Fibroblast of lung (primary cell): Measurements from ENCODE around the gene CFAP161. TPM values are rescaled to one million over a fixed set of nuclear protein-coding genes. Genes with fewer than 3 reads are reported as not detected.
"Not testable (repeated sequence)": the region's sequence is repeated elsewhere in the genome, so short reads cannot be mapped to it uniquely, and the experiment has no call there.

Experiments
- DNase-seq, 2 donors: peaks; one replicate each; pipeline versions ENCODE4 v3.0.0 to v3.0.0-alpha.2; 2010; ENCODE audit warnings: low read depth in 2 of 2
- H2AFZ ChIP-seq: 2 replicates; pipeline ENCODE4 v1.5.1; 2012; ENCODE audit warnings: low read length, control low read depth, inconsistent platforms
- H3K27ac ChIP-seq: 2 replicates; pipeline ENCODE4 v1.5.1; 2011; ENCODE audit warnings: low read length, control low read depth; ENCODE audit not compliant: insufficient read depth
- H3K27me3 ChIP-seq: 2 replicates; pipeline ENCODE4 v1.5.1; 2011; ENCODE audit warnings: mild to moderate bottlenecking, low read length; ENCODE audit not compliant: control insufficient read depth, insufficient read depth
- H3K36me3 ChIP-seq: 2 replicates; pipeline ENCODE4 v1.5.1; 2011; ENCODE audit warnings: low read length; ENCODE audit not compliant: control insufficient read depth, insufficient read depth
- H3K4me1 ChIP-seq: 2 replicates; pipeline ENCODE4 v1.5.1; 2011; ENCODE audit warnings: low read length; ENCODE audit not compliant: control insufficient read depth, insufficient read depth; ENCODE audit errors: extremely low read depth
- H3K4me2 ChIP-seq: 2 replicates; pipeline ENCODE4 v1.5.1; 2011; ENCODE audit warnings: low read length, control low read depth; ENCODE audit not compliant: insufficient read depth; ENCODE audit errors: extremely low read depth
- H3K4me3 ChIP-seq, 4 experiments: fragments of 200-600 bp in 1 of 4; sonication (generic) in 1 of 4; replicated peaks in 1 of 4; 2 replicates each; pipeline ENCODE4 v1.5.1; 2011 to 2016; ENCODE audit warnings: low read length in 4 of 4, low read depth in 3 of 4, mild to moderate bottlenecking in 3 of 4, control low read depth in 2 of 4, inconsistent platforms in 1 of 4, mixed read lengths in 1 of 4; ENCODE audit not compliant: insufficient read depth in 1 of 4; ENCODE audit errors: control extremely low read depth in 1 of 4
- H3K79me2 ChIP-seq: 2 replicates; pipeline ENCODE4 v1.5.1; 2012; ENCODE audit warnings: mild to moderate bottlenecking, low read length, inconsistent platforms; ENCODE audit not compliant: control insufficient read depth, insufficient read depth
- H3K9ac ChIP-seq: 2 replicates; pipeline ENCODE4 v1.5.1; 2011; ENCODE audit warnings: mild to moderate bottlenecking, low read length, control low read depth; ENCODE audit not compliant: insufficient read depth
- H3K9me3 ChIP-seq: 2 replicates; pipeline ENCODE4 v1.5.1; 2012; ENCODE audit warnings: low read depth, low read length; ENCODE audit not compliant: control insufficient read depth, insufficient read depth
- H4K20me1 ChIP-seq: 2 replicates; pipeline ENCODE4 v1.5.1; 2011; ENCODE audit warnings: low read length; ENCODE audit not compliant: control insufficient read depth, insufficient read depth; ENCODE audit errors: extremely low read depth
- EZH2 ChIP-seq: IDR thresholded peaks from 2 replicates; pipeline ENCODE4 v1.5.1; 2012; ENCODE audit warnings: low read length, control low read depth, mild to moderate bottlenecking; ENCODE audit errors: missing control alignments
- polyA plus RNA-seq, 2 donors: library from polyadenylated mRNA; depleted of rRNA in 1 of 2; stranded (reverse) in 1 of 2; unstranded in 1 of 2; fragments of >200 nt; gene quantifications; 2 replicates each; pipeline ENCODE4 v1.2.1, GENCODE V29; 2011 to 2012; ENCODE audit warnings: missing spikeins in 1 of 2
- total RNA-seq: library from RNA; depleted of rRNA; stranded (reverse); fragments of >200 nt; gene quantifications from 2 replicates; pipeline ENCODE4 v1.2.1, GENCODE V29; 2014
- TF ChIP-seq, protein P1 (sequence below), 2 donors: IDR thresholded peaks in 1 of 2; conservative IDR thresholded peaks in 1 of 2; 1 replicate in 1 of 2; 2 replicates in 1 of 2; pipeline ENCODE4 v1.5.1; 2011 to 2012; ENCODE audit warnings: low read length in 2 of 2, control low read depth in 1 of 2, inconsistent platforms in 1 of 2, low read depth in 1 of 2, mild to moderate bottlenecking in 1 of 2

CFAP161 gene
- total and polyA plus RNA-seq, 2 donors (not counting 1 experiment from before 2014, with no cell fraction given), result 0.17 TPM; not detected in 1

DNA sequence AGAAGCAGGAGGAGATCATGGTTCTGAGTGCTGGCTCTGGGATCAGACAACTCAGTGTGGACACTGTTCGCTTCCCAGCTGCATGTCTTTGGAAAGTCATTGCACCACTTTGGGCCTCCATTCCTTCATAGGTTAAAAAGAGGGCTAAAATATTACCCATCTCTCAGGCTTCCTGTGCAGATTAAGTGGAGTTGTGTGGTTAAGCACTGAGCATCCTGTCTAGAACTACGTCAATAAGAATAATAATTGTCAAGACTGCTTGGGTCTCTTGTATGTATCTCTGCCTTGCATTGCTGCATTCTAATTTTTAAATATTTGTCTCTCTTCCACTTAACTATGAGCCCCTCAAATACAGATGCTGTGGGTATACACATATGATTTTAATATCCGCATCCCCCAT is 22.3 kb downstream of the CFAP161 start:
- H3K27ac ChIP-seq, result no peak overlapping the region

GRCh38 chr15:81157195-81157938 is 23.3 kb downstream of the CFAP161 start:
- H3K79me2 ChIP-seq, result no peaks in the 10 kb centered on the region
- peaks cover 21% of the 10 kb centered on the region for H3K4me1 ChIP-seq
- H3K4me3 ChIP-seq, result no peak overlapping the region
- DNase-seq, result peak in 1 of 2 donors; percentile 48
- no peaks in the 10 kb centered on the region for H4K20me1 ChIP-seq
- no peak overlapping the region for H3K27ac ChIP-seq
- no peak overlapping the region for H3K9ac ChIP-seq
- no peak overlapping the region for H2AFZ ChIP-seq
- peak overlapping the region; percentile 26 for H3K4me2 ChIP-seq
- no peaks in the 10 kb centered on the region for H3K27me3 ChIP-seq
- TF ChIP-seq, protein P1, sequence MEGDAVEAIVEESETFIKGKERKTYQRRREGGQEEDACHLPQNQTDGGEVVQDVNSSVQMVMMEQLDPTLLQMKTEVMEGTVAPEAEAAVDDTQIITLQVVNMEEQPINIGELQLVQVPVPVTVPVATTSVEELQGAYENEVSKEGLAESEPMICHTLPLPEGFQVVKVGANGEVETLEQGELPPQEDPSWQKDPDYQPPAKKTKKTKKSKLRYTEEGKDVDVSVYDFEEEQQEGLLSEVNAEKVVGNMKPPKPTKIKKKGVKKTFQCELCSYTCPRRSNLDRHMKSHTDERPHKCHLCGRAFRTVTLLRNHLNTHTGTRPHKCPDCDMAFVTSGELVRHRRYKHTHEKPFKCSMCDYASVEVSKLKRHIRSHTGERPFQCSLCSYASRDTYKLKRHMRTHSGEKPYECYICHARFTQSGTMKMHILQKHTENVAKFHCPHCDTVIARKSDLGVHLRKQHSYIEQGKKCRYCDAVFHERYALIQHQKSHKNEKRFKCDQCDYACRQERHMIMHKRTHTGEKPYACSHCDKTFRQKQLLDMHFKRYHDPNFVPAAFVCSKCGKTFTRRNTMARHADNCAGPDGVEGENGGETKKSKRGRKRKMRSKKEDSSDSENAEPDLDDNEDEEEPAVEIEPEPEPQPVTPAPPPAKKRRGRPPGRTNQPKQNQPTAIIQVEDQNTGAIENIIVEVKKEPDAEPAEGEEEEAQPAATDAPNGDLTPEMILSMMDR (conservative IDR thresholded peaks at IDR 0.05 in 1 of 2, IDR thresholded peaks at IDR 0.05 in 1 of 2; ENCODE audit: low read depth in 1 of 2, low read length in 2 of 2), result no peak
- no peak for TF ChIP-seq EZH2
- H3K9me3 ChIP-seq, result no peaks in the 10 kb centered on the region
- no peaks in the 10 kb centered on the region for H3K36me3 ChIP-seq

More for the DNA sequence above, 22.3 kb downstream of the CFAP161 start:
- Histone ChIP-seq H3K9ac (no peak overlapping the region), H3K36me3 (no peaks in the 10 kb centered on the region), H2AFZ (no peak overlapping the region), H3K4me3 (no peak overlapping the region), H3K9me3 (no peaks in the 10 kb centered on the region), H3K4me2 (no peak overlapping the region), H3K4me1 (peaks cover 20% of the 10 kb centered on the region), H3K27me3 (no peaks in the 10 kb centered on the region), H3K79me2 (no peaks in the 10 kb centered on the region), H4K20me1 (no peaks in the 10 kb centered on the region)
- TF ChIP-seq, protein P1 (conservative IDR thresholded peaks at IDR 0.05 in 1 of 2, IDR thresholded peaks at IDR 0.05 in 1 of 2; ENCODE audit: low read depth in 1 of 2, low read length in 2 of 2), result no peak
- TF ChIP-seq EZH2, result no peak
- DNase-seq, result no peak

DNA sequence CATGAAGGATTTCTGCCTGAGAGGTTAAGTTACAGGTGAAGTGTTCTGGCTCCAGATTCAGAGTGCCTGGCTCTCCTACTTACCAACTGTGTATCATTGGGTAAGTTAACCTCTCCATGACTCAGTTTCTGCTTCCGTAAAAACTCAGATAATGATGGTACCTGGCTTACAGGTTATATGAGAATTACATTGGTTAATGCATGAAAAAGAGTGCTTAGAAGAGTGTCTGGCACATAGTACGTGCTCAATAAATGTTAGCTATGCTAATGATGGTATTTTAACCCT is 23.8 kb downstream of the CFAP161 start:
- H3K4me1 ChIP-seq, result peaks cover 21% of the 10 kb centered on the region
- H3K27ac ChIP-seq, result no peak overlapping the region
- no peak overlapping the region for H3K9ac ChIP-seq
- no peaks in the 10 kb centered on the region for H3K36me3 ChIP-seq
- no peaks in the 10 kb centered on the region for H3K27me3 ChIP-seq
- H4K20me1 ChIP-seq, result no peaks in the 10 kb centered on the region
- no peak for DNase-seq
- TF ChIP-seq, protein P1 (conservative IDR thresholded peaks at IDR 0.05 in 1 of 2, IDR thresholded peaks at IDR 0.05 in 1 of 2; ENCODE audit: low read depth in 1 of 2, low read length in 2 of 2), result no peak
- no peak for TF ChIP-seq EZH2
- H2AFZ ChIP-seq, result no peak overlapping the region
- no peaks in the 10 kb centered on the region for H3K9me3 ChIP-seq
- H3K4me3 ChIP-seq, result no peak overlapping the region
- no peak overlapping the region for H3K4me2 ChIP-seq
- no peaks in the 10 kb centered on the region for H3K79me2 ChIP-seq

- H3K79me2 ChIP-seq, H3K36me3 ChIP-seq, H3K4me2 ChIP-seq, DNase-seq, H3K9me3 ChIP-seq, H4K20me1 ChIP-seq, H3K27me3 ChIP-seq, H3K9ac ChIP-seq, H3K27ac ChIP-seq, H3K4me3 ChIP-seq, H2AFZ ChIP-seq: not testable (repeated sequence)
- H3K4me1 ChIP-seq, result peaks cover 21% of the 10 kb centered on the region
Measured at GRCh38 chr15:81158561-81158960, 24.5 kb downstream of the CFAP161 start.
